OCI-LY7 (cell line): ENCODE measurements around the gene KDM6A. TPM values are rescaled to one million over a fixed set of nuclear protein-coding genes. Genes with fewer than 3 reads are reported as not detected.

ENCODE experiments used
- BruUV-seq: library from RNA; stranded (reverse); fragments of 400-500 nt; replicated peaks from 2 replicates; lab custom pipeline; 2021; lab: Mats Ljungman, UMichigan
- CTCF ChIA-PET: fragments of 300-600 bp; sonication (Branson Sonifier 250); formaldehyde crosslinking; loops from one replicate; lab custom pipeline; 2022; ENCODE audit warnings: antibody characterized with exemption; ENCODE audit not compliant: unreplicated experiment; lab: Charles Lee
- POLR2A ChIA-PET: fragments of 300-600 bp; sonication (Branson Sonifier 250); formaldehyde crosslinking; loops from one replicate; lab custom pipeline; 2022; ENCODE audit warnings: antibody characterized with exemption; lab: Charles Lee
- DNase-seq: peaks from one replicate; pipeline ENCODE4 v3.0.0-alpha.2; 2015; ENCODE audit warnings: low spot score
- H2AFZ ChIP-seq: fragments of 200-600 bp; sonication (generic), shearing (Covaris generic); 2 replicates; pipeline ENCODE4 v1.6.1; 2014; ENCODE audit warnings: mild to moderate bottlenecking, antibody characterized with exemption, low read length, moderate library complexity
- H3K27ac ChIP-seq: fragments of 200-600 bp; sonication (generic); 2 replicates; pipeline ENCODE4 v1.5.1; 2014; ENCODE audit warnings: mixed run types, low read depth, mild to moderate bottlenecking, moderate library complexity, low read length, inconsistent platforms; ENCODE audit not compliant: poor library complexity, severe bottlenecking
- H3K36me3 ChIP-seq: fragments of 200-600 bp; sonication (generic); 2 replicates; pipeline ENCODE4 v1.6.1; 2014; ENCODE audit warnings: mild to moderate bottlenecking, antibody characterized with exemption, low read length, moderate library complexity, mixed read lengths; ENCODE audit not compliant: insufficient read depth
- H3K4me1 ChIP-seq: fragments of 200-600 bp; sonication (generic); 2 replicates; pipeline ENCODE4 v1.5.1; 2014; ENCODE audit warnings: mild to moderate bottlenecking, low read length; ENCODE audit not compliant: insufficient read depth, poor library complexity, severe bottlenecking
- H3K4me2 ChIP-seq: fragments of 200-600 bp; sonication (generic); 2 replicates; pipeline ENCODE4 v1.6.1; 2014; ENCODE audit warnings: mild to moderate bottlenecking, low read length
- H3K4me3 ChIP-seq: fragments of 200-600 bp; sonication (generic); 2 replicates; pipeline ENCODE4 v1.5.1; 2014; ENCODE audit warnings: mild to moderate bottlenecking, low read depth, low read length; ENCODE audit not compliant: poor library complexity, severe bottlenecking
- H3K79me2 ChIP-seq: fragments of 200-600 bp; sonication (generic); 2 replicates; pipeline ENCODE4 v1.6.1; 2016; ENCODE audit warnings: low read depth, mild to moderate bottlenecking, low read length, moderate library complexity, mixed read lengths; ENCODE audit not compliant: insufficient read depth
- H3K9me2 ChIP-seq: fragments of 200-600 bp; sonication (generic); 2 replicates; pipeline ENCODE4 v1.6.1; 2016; ENCODE audit warnings: mild to moderate bottlenecking, low read length, mixed read lengths; ENCODE audit not compliant: insufficient read depth
- H3K9me3 ChIP-seq: fragments of 200-600 bp; sonication (generic); 2 replicates; pipeline ENCODE4 v1.6.1; 2014; ENCODE audit warnings: mild to moderate bottlenecking, mixed run types, low read length, mixed read lengths
- H4K20me1 ChIP-seq: fragments of 200-600 bp; sonication (generic); 2 replicates; pipeline ENCODE4 v1.6.1; 2014; ENCODE audit warnings: mild to moderate bottlenecking, antibody characterized with exemption, low read length, moderate library complexity, mixed read lengths; ENCODE audit not compliant: insufficient read depth
- EZH2phosphoT487 ChIP-seq: fragments of 200-600 bp; sonication (generic); IDR thresholded peaks from 2 replicates; pipeline ENCODE4 v1.6.1; 2018; ENCODE audit warnings: low read depth, borderline replicate concordance, mild to moderate bottlenecking, mixed run types, antibody characterized with exemption, low read length, moderate library complexity, mixed read lengths
- intact Hi-C: fragments of 100-400 bp; cut with micrococcal nuclease; formaldehyde crosslinking; loops from one replicate; pipeline ENCODE4 v1.10.0; 2022; ENCODE audit not compliant: unreplicated experiment
- total RNA-seq, 2 experiments: library from RNA; depleted of rRNA in 1 of 2; stranded (reverse); fragments of >200 nt in 1 of 2; shearing (Covaris generic) in 1 of 2; gene quantifications; 2 replicates each; pipeline ENCODE4 v1.2.3, GENCODE V29; 2014 to 2022
- TF ChIP-seq, protein P1 (sequence below): fragments of 200-600 bp; sonication (generic); conservative IDR thresholded peaks from 2 replicates; pipeline ENCODE4 v1.5.1; 2014; ENCODE audit warnings: mild to moderate bottlenecking, antibody characterized with exemption, low read length, moderate library complexity, mixed read lengths

Gene KDM6A
- total RNA-seq, 2 experiments from 2014 or later: 20.5 to 23.4 TPM

DNA sequence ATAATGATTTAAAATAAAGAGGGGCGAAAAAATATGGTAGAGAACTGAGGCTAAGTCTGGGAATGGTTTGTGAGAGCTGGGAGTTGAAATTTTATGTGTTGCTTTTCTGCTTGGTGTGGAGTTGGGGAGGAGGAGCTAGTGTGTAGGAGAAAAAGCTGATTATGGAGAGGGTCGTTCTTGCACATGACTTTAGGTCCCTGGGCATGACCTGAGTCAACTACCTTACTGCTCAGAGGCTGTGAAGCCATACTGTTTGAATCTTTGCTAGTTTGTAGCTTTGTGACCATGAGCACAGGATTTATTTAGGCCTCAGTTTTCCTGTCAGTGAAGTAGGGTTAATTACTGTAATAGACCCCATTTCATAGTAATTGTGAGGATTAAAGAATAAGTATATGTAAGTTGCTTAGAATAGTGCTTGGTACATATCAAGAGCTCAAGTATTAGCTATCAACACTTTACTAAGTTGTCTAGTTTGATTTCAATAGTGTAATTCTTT, 78.6 kb downstream of the KDM6A start:
- ChIA-PET CTCF (no interaction called here), POLR2A (no interaction called here)
- no peak overlapping the region for H3K4me2 ChIP-seq
- H3K9me2 ChIP-seq: no peaks in the 10 kb centered on the region
- TF ChIP-seq, protein P1, sequence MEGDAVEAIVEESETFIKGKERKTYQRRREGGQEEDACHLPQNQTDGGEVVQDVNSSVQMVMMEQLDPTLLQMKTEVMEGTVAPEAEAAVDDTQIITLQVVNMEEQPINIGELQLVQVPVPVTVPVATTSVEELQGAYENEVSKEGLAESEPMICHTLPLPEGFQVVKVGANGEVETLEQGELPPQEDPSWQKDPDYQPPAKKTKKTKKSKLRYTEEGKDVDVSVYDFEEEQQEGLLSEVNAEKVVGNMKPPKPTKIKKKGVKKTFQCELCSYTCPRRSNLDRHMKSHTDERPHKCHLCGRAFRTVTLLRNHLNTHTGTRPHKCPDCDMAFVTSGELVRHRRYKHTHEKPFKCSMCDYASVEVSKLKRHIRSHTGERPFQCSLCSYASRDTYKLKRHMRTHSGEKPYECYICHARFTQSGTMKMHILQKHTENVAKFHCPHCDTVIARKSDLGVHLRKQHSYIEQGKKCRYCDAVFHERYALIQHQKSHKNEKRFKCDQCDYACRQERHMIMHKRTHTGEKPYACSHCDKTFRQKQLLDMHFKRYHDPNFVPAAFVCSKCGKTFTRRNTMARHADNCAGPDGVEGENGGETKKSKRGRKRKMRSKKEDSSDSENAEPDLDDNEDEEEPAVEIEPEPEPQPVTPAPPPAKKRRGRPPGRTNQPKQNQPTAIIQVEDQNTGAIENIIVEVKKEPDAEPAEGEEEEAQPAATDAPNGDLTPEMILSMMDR: no peak
- TF ChIP-seq EZH2phosphoT487: no peak
- BruUV-seq: no TSS peak
- intact Hi-C loops: no loop called here
- H3K36me3 ChIP-seq: no peaks in the 10 kb centered on the region
- no peaks in the 10 kb centered on the region for H3K4me1 ChIP-seq
- no peaks in the 10 kb centered on the region; the same call in 1 of the 2 replicates for H4K20me1 ChIP-seq
- H3K4me3 ChIP-seq: no peak overlapping the region
- H3K79me2 ChIP-seq: peaks cover 81% of the 10 kb centered on the region
- no peak for DNase-seq
- no peak overlapping the region for H3K27ac ChIP-seq
- no peak overlapping the region for H2AFZ ChIP-seq
- H3K9me3 ChIP-seq: no peaks in the 10 kb centered on the region

GRCh38 chrX:44952329-44953027, 79.5 kb downstream of the KDM6A start:
- H2AFZ ChIP-seq: no peak overlapping the region
- peaks cover 82% of the 10 kb centered on the region for H3K79me2 ChIP-seq
- no peaks in the 10 kb centered on the region for H3K9me2 ChIP-seq
- intact Hi-C loops: no loop called here
- H3K36me3 ChIP-seq: no peaks in the 10 kb centered on the region
- no peak overlapping the region for H3K4me3 ChIP-seq
- no peak overlapping the region for H3K4me2 ChIP-seq
- no peaks in the 10 kb centered on the region; the same call in 1 of the 2 replicates for H4K20me1 ChIP-seq
- ChIA-PET CTCF (no interaction called here), POLR2A (no interaction called here)
- no peak overlapping the region for H3K27ac ChIP-seq
- TF ChIP-seq EZH2phosphoT487: no peak
- no peak for DNase-seq
- no peaks in the 10 kb centered on the region for H3K4me1 ChIP-seq
- no TSS peak for BruUV-seq
- no peaks in the 10 kb centered on the region for H3K9me3 ChIP-seq

GRCh38 chrX:44953734-44954502, 80.9 kb downstream of the KDM6A start:
- no peak overlapping the region for H2AFZ ChIP-seq
- H3K9me2 ChIP-seq: no peaks in the 10 kb centered on the region
- TF ChIP-seq, protein P1: no peak
- TF ChIP-seq EZH2phosphoT487: no peak
- intact Hi-C loops: no loop called here
- no TSS peak for BruUV-seq
- H3K36me3 ChIP-seq: no peaks in the 10 kb centered on the region
- H3K79me2 ChIP-seq: peaks cover 81% of the 10 kb centered on the region
- no peak overlapping the region for H3K4me2 ChIP-seq
- no peaks in the 10 kb centered on the region; the same call in 1 of the 2 replicates for H4K20me1 ChIP-seq
- DNase-seq: no peak
- no peak overlapping the region for H3K4me3 ChIP-seq
- H3K4me1 ChIP-seq: no peaks in the 10 kb centered on the region
- H3K9me3 ChIP-seq: no peaks in the 10 kb centered on the region
- ChIA-PET CTCF (no interaction called here), POLR2A (no interaction called here)
- H3K27ac ChIP-seq: no peak overlapping the region
